Smooth muscle cell (in vitro differentiated cells): ENCODE results near the gene NUMBL. TPM values are rescaled to one million over a fixed set of nuclear protein-coding genes. Genes with fewer than 3 reads are reported as not detected.
A peak's percentile ranks its signal among the peaks of the same experiment; 100 is the strongest.

ENCODE experiments used
- DNase-seq: peaks from one replicate; lab custom pipeline; 2025; ENCODE audit not compliant: unreplicated experiment; lab: John Stamatoyannopoulos, UW
- H2AFZ ChIP-seq: fragments of 200-600 bp; sonication (generic); 2 replicates; pipeline ENCODE4 v1.6.0; 2016; ENCODE audit warnings: antibody characterized with exemption, low read depth, mild to moderate bottlenecking
- H3F3A ChIP-seq: fragments of 200-600 bp; sonication (generic); 2 replicates; pipeline ENCODE4 v1.6.0; 2017; ENCODE audit warnings: antibody characterized with exemption, low read depth
- H3K27ac ChIP-seq: fragments of 200-600 bp; sonication (generic); 2 replicates; pipeline ENCODE4 v1.5.1; 2016; ENCODE audit warnings: low read depth, mild to moderate bottlenecking
- H3K27me3 ChIP-seq: fragments of 200-600 bp; sonication (generic); 2 replicates; pipeline ENCODE4 v1.6.1; 2016; ENCODE audit warnings: low read depth, mild to moderate bottlenecking
- H3K36me3 ChIP-seq: fragments of 200-600 bp; sonication (generic); 2 replicates; pipeline ENCODE4 v1.5.1; 2016; ENCODE audit warnings: low read depth
- H3K4me1 ChIP-seq: fragments of 200-600 bp; sonication (generic); 2 replicates; pipeline ENCODE4 v1.5.1; 2016; ENCODE audit warnings: low read depth
- H3K4me2 ChIP-seq: fragments of 200-600 bp; sonication (generic); 2 replicates; pipeline ENCODE4 v1.6.0; 2016; ENCODE audit warnings: mild to moderate bottlenecking
- H3K4me3 ChIP-seq: fragments of 200-600 bp; sonication (generic); 2 replicates; pipeline ENCODE4 v1.5.1; 2016; ENCODE audit warnings: mild to moderate bottlenecking
- H3K79me2 ChIP-seq: fragments of 200-600 bp; sonication (generic); 2 replicates; pipeline ENCODE4 v1.6.0; 2016; ENCODE audit warnings: low read depth, mild to moderate bottlenecking
- H3K9ac ChIP-seq: fragments of 200-600 bp; sonication (generic); 2 replicates; pipeline ENCODE4 v1.6.0; 2016; ENCODE audit warnings: low read depth
- H3K9me3 ChIP-seq: fragments of 200-600 bp; sonication (generic); replicated peaks from 2 replicates; pipeline ENCODE4 v1.5.1; 2016; ENCODE audit warnings: low read depth
- H4K20me1 ChIP-seq: fragments of 200-600 bp; sonication (generic); 2 replicates; pipeline ENCODE4 v1.6.0; 2016; ENCODE audit warnings: low read depth
- WGBS: methylation state at CpG from one replicate; pipeline ENCODE4 v1.1.7; 2016; ENCODE audit warnings: low lambda C conversion rate; 5-methylcytosine and 5-hydroxymethylcytosine counted together
- polyA plus RNA-seq: library from polyadenylated mRNA; unstranded; fragments of >200 nt; fragmentation: Nextera tagmentation; extraction: Ambion mirVana; gene quantifications from 2 replicates; pipeline ENCODE4 v1.2.1, GENCODE V29; 2016
- total RNA-seq: library from RNA; depleted of rRNA; stranded (reverse); fragments of >200 nt; gene quantifications from 2 replicates; pipeline ENCODE4 v1.2.3, GENCODE V29; 2014
- TF ChIP-seq, protein P1 (sequence below): fragments of 200-600 bp; sonication (generic); IDR thresholded peaks from 2 replicates; pipeline ENCODE4 v1.5.1; 2017; ENCODE audit warnings: borderline replicate concordance, mild to moderate bottlenecking, antibody characterized with exemption; ENCODE audit not compliant: insufficient read depth, poor library complexity, severe bottlenecking

Gene NUMBL
- total and polyA plus RNA-seq, 2 experiments from 2014 or later, result 30.5 to 73.0 TPM

DNA sequence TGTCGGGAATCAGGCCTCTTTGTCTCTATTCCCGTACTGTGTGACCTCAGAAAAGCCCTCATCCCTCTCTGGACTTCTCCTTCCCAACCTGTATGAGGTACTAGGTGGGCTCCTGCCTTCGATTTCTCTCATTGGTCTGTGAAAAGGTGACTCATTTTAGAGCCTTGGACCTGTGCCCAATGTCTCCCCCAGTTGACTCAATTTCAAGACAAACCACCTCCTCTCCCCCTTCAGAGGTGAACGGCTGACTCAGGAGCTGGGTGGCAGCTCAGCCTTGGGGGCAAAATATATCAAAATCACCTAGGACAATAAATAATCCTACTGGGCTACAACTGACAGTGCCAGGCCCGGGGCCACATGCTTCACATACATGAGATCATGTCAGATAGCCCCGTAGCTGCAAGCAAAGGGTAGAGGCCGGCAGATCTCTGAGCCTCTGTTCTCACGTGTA is 25.6 kb upstream of the NUMBL start:
- Histone ChIP-seq H3K9me3 (no peaks in the 10 kb centered on the region), H3K79me2 (peaks cover 38% of the 10 kb centered on the region), H3K27me3 (no peaks in the 10 kb centered on the region), H3F3A (peaks cover 16% of the 10 kb centered on the region), H3K36me3 (no peaks in the 10 kb centered on the region), H3K4me3 (peak overlapping the region; percentile 78), H3K4me2 (peak overlapping the region; percentile 91), H3K4me1 (peaks cover 10% of the 10 kb centered on the region), H3K9ac (peak overlapping the region; percentile 92), H2AFZ (no peak overlapping the region), H4K20me1 (peaks cover 19% of the 10 kb centered on the region), H3K27ac (peak overlapping the region; percentile 98)
- DNase-seq, result no peak
- under 1% methylated on average over 6 of the region's 8 CpGs for WGBS
- TF ChIP-seq, protein P1, sequence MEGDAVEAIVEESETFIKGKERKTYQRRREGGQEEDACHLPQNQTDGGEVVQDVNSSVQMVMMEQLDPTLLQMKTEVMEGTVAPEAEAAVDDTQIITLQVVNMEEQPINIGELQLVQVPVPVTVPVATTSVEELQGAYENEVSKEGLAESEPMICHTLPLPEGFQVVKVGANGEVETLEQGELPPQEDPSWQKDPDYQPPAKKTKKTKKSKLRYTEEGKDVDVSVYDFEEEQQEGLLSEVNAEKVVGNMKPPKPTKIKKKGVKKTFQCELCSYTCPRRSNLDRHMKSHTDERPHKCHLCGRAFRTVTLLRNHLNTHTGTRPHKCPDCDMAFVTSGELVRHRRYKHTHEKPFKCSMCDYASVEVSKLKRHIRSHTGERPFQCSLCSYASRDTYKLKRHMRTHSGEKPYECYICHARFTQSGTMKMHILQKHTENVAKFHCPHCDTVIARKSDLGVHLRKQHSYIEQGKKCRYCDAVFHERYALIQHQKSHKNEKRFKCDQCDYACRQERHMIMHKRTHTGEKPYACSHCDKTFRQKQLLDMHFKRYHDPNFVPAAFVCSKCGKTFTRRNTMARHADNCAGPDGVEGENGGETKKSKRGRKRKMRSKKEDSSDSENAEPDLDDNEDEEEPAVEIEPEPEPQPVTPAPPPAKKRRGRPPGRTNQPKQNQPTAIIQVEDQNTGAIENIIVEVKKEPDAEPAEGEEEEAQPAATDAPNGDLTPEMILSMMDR, result no peak

GRCh38 chr19:40714441-40715299 is 24.2 kb upstream of the NUMBL start:
- Histone ChIP-seq H3K27ac (peak overlapping the region; percentile 98), H3K4me1 (peaks cover 6% of the 10 kb centered on the region), H2AFZ (peak overlapping the region; percentile 5), H3K4me2 (peak overlapping the region; percentile 85), H3K9ac (peak overlapping the region; percentile 81), H4K20me1 (peaks cover 5% of the 10 kb centered on the region), H3K4me3 (peak overlapping the region; percentile 78), H3K79me2 (peaks cover 25% of the 10 kb centered on the region), H3K9me3 (no peaks in the 10 kb centered on the region), H3F3A (peaks cover 16% of the 10 kb centered on the region), H3K27me3 (no peaks in the 10 kb centered on the region), H3K36me3 (no peaks in the 10 kb centered on the region)
- TF ChIP-seq, protein P1, result no peak
- peak; percentile 51 for DNase-seq
- WGBS, result 8% methylated on average over 27 of the region's 31 CpGs

DNA sequence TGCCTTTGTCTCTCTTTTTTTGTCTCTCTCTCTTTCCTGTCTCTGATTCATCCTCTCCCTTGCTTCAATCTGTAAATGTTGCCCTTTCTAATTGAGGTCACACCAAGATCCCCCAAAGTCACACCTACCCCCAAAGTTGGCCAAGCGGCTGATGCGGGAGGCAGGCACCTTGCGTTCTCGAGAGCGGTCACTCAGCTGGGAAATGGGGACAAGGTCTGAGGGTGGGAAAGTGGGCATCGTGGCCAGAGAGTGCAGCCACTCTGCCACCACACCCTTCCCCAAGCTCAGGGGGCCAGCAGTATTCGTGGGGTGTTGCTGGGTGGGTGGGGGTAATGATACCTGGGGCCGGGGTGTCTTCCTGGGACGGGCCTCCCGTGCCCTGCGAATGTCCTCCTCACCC is 23.5 kb upstream of the NUMBL start:
- Histone ChIP-seq H3K4me2 (peak overlapping the region; percentile 85), H3F3A (peaks cover 16% of the 10 kb centered on the region), H4K20me1 (no peaks in the 10 kb centered on the region), H3K4me1 (no peaks in the 10 kb centered on the region), H2AFZ (no peak overlapping the region), H3K9me3 (no peaks in the 10 kb centered on the region), H3K9ac (no peak overlapping the region), H3K27me3 (no peaks in the 10 kb centered on the region), H3K36me3 (no peaks in the 10 kb centered on the region), H3K79me2 (peaks cover 17% of the 10 kb centered on the region), H3K27ac (peak overlapping the region; percentile 98), H3K4me3 (peak overlapping the region; percentile 78)
- no peak for DNase-seq
- WGBS, result 97% methylated on average over 11 of the region's 11 CpGs
- TF ChIP-seq, protein P1, result no peak
